HEK293 (cell line): ENCODE data around the gene ZC3HAV1L.
"Not testable (repeated sequence)": the region's sequence is repeated elsewhere in the genome, so short reads cannot be mapped to it uniquely, and the experiment has no call there.

Experiments
- CTCF ChIA-PET: fragments of 350-600 bp; formaldehyde crosslinking; extraction: SDS; loops from one replicate; lab custom pipeline; 2021; ENCODE audit warnings: antibody characterized with exemption; lab: Yijun Ruan, JAX
- POLR2A ChIA-PET: fragments of 300-600 bp; formaldehyde crosslinking; extraction: SDS; loops from one replicate; lab custom pipeline; 2020; ENCODE audit warnings: antibody characterized with exemption, inconsistent platforms; lab: Yijun Ruan, JAX
- H3K27ac ChIP-seq: fragments of 200-500 bp; sonication (Bioruptor generic); 2 replicates; pipeline ENCODE4 v1.5.1; 2014; ENCODE audit warnings: low read depth, low read length, control low read depth, inconsistent platforms; ENCODE audit errors: extremely low read depth
- H3K36me3 ChIP-seq, 2 experiments: fragments of 200-500 bp in 1 of 2; sonication (Bioruptor generic) in 1 of 2; 1 replicate in 1 of 2; 2 replicates in 1 of 2; pipeline ENCODE4 v1.5.1; 2014 to 2017; ENCODE audit warnings: inconsistent platforms in 2 of 2, low read length in 2 of 2; ENCODE audit not compliant: control insufficient read depth in 2 of 2, insufficient read depth in 1 of 2
- H3K4me1 ChIP-seq: fragments of 200-500 bp; sonication (Bioruptor generic); 2 replicates; pipeline ENCODE4 v1.5.1; 2014; ENCODE audit warnings: mild to moderate bottlenecking, low read length, inconsistent platforms; ENCODE audit not compliant: control insufficient read depth, insufficient read depth
- H3K4me3 ChIP-seq: 2 replicates; pipeline ENCODE4 v1.5.1; 2011; ENCODE audit warnings: low read depth, mild to moderate bottlenecking, control low read depth, low read length, moderate library complexity
- H3K9me3 ChIP-seq: fragments of 200-500 bp; sonication (Bioruptor generic); 2 replicates; pipeline ENCODE4 v1.5.1; 2014; ENCODE audit warnings: low read depth, low read length, inconsistent platforms; ENCODE audit not compliant: control insufficient read depth, insufficient read depth
- SP7 ChIP-seq: fragments of 450-650 bp; formaldehyde crosslinking; IDR thresholded peaks from 2 replicates; pipeline ENCODE4 v1.5.1; 2016; ENCODE audit warnings: missing biosample characterization, missing genetic modification characterization
- ZFP37 ChIP-seq: fragments of 450-650 bp; formaldehyde crosslinking; IDR thresholded peaks from 2 replicates; pipeline ENCODE4 v1.5.1; 2016; ENCODE audit warnings: missing biosample characterization, missing genetic modification characterization
- ZNF10 ChIP-seq: fragments of 450-650 bp; formaldehyde crosslinking; IDR thresholded peaks from 2 replicates; pipeline ENCODE4 v1.5.1; 2017; ENCODE audit warnings: missing biosample characterization, missing genetic modification characterization
- ZNF530 ChIP-seq: fragments of 450-650 bp; formaldehyde crosslinking; IDR thresholded peaks from 2 replicates; pipeline ENCODE4 v1.5.1; 2016; ENCODE audit warnings: low read depth, missing biosample characterization, missing genetic modification characterization
- ZNF654 ChIP-seq: fragments of 450-650 bp; formaldehyde crosslinking; IDR thresholded peaks from 2 replicates; pipeline ENCODE4 v1.5.1; 2016; ENCODE audit warnings: low read depth, missing biosample characterization, missing genetic modification characterization
- ZNF660 ChIP-seq: fragments of 450-650 bp; IDR thresholded peaks from 2 replicates; pipeline ENCODE4 v1.5.1; 2018; ENCODE audit warnings: missing biosample characterization, mild to moderate bottlenecking, missing genetic modification characterization
- TF ChIP-seq, protein P1 (sequence below): fragments of 450-650 bp; formaldehyde crosslinking; IDR thresholded peaks from 2 replicates; pipeline ENCODE4 v1.5.1; 2016; ENCODE audit warnings: missing biosample characterization, missing genetic modification characterization, borderline replicate concordance
- TF ChIP-seq, protein P2 (sequence below): fragments of 450-650 bp; formaldehyde crosslinking; IDR thresholded peaks from 2 replicates; pipeline ENCODE4 v1.5.1; 2016; ENCODE audit warnings: missing biosample characterization, missing genetic modification characterization
- TF ChIP-seq, protein P3 (sequence below): fragments of 450-650 bp; formaldehyde crosslinking; conservative IDR thresholded peaks from 2 replicates; pipeline ENCODE4 v1.5.1; 2016; ENCODE audit warnings: low read depth, missing biosample characterization, missing genetic modification characterization

Gene ZC3HAV1L

DNA sequence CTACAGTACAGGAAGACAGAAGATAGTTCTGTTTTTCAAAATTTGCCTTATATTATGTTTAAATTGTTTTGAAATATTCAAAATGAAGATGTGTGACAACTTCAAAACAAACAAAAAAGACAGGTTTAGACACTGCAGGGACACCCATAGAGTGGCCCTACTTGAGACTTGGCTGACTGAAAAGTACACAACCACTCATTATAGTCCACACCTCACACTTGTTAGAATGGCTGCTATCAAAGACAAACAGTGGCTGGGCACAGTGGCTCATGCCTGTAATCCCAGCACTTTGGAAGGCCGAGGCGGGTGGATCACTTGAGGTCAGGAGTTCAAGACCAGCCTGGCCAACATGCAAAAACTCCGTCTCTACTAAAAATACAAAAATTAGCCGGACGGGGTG, 41.9 kb upstream of the ZC3HAV1L start:
- H3K4me3 ChIP-seq, H3K4me1 ChIP-seq, H3K9me3 ChIP-seq, POLR2A ChIA-PET, H3K27ac ChIP-seq: not testable (repeated sequence)
- H3K36me3 ChIP-seq: peaks cover 0 to 87% of the 10 kb centered on the region in 2 experiments
- CTCF ChIA-PET: interaction anchor here (0.6 kb wide), 1 partner anchor 183 kb away, joined by 4 read pairs; no protein-coding TSS in a partner anchor

DNA sequence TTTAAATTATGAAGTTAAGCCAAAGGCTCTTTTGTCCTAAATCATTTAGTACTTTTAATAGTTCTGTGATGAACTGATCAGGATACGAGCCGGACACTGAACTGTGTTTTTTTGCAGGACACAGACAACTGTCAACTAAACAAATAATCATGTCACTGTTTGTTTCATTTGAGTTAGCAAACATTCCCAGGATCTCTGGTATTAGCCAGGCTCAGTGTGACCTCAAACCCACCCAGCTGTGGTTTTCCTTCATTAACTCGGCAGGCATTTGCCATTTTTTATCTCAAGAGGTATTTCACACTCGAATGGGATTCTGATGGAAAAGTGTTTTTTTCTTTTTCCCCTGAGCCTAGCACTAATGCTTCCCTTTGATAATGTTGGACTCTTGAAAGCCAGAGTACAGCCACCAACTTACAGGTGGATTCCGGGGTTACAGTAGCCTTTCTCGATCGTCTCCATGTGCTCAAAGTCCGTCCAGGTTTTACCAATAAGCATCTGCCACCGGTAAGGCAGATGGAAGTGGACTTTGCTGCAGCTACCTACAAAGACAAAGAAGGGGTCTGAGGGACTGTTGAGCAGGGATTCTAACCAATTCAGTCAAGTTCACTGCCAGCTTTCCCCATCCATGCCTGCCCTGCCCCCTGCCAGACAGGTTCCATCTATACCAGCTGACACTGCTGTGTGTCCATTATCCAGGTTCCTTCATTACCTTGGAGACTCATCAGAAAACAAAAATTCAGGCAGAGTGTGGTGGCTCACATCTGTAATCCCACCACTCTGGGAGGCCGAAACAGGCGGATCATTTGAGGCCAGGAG, 40.2 kb upstream of the ZC3HAV1L start:
- ChIA-PET POLR2A (interaction anchor here (0.7 kb wide), 1 partner anchor 36 kb away, joined by 4 read pairs; no protein-coding TSS in a partner anchor), CTCF (interaction anchor here (0.5 to 3.8 kb wide), 18 partner anchors 8 to 851 kb away, joined by 3 to 30 read pairs (median 4); a partner anchor contains a TSS)
- no peak overlapping the region for H3K4me3 ChIP-seq
- H3K36me3 ChIP-seq: peaks cover 0 to 87% of the 10 kb centered on the region in 2 experiments
- TF ChIP-seq ZNF530 (tag by site-specific recombination): no peak
- TF ChIP-seq, protein P1, sequence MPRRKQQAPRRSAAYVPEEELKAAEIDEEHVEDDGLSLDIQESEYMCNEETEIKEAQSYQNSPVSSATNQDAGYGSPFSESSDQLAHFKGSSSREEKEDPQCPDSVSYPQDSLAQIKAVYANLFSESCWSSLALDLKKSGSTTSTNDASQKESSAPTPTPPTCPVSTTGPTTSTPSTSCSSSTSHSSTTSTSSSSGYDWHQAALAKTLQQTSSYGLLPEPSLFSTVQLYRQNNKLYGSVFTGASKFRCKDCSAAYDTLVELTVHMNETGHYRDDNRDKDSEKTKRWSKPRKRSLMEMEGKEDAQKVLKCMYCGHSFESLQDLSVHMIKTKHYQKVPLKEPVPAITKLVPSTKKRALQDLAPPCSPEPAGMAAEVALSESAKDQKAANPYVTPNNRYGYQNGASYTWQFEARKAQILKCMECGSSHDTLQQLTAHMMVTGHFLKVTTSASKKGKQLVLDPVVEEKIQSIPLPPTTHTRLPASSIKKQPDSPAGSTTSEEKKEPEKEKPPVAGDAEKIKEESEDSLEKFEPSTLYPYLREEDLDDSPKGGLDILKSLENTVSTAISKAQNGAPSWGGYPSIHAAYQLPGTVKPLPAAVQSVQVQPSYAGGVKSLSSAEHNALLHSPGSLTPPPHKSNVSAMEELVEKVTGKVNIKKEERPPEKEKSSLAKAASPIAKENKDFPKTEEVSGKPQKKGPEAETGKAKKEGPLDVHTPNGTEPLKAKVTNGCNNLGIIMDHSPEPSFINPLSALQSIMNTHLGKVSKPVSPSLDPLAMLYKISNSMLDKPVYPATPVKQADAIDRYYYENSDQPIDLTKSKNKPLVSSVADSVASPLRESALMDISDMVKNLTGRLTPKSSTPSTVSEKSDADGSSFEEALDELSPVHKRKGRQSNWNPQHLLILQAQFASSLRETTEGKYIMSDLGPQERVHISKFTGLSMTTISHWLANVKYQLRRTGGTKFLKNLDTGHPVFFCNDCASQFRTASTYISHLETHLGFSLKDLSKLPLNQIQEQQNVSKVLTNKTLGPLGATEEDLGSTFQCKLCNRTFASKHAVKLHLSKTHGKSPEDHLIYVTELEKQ (tag by site-specific recombination): no peak
- no peak overlapping the region for H3K27ac ChIP-seq
- H3K9me3 ChIP-seq: no peaks in the 10 kb centered on the region
- H3K4me1 ChIP-seq: no peaks in the 10 kb centered on the region

DNA sequence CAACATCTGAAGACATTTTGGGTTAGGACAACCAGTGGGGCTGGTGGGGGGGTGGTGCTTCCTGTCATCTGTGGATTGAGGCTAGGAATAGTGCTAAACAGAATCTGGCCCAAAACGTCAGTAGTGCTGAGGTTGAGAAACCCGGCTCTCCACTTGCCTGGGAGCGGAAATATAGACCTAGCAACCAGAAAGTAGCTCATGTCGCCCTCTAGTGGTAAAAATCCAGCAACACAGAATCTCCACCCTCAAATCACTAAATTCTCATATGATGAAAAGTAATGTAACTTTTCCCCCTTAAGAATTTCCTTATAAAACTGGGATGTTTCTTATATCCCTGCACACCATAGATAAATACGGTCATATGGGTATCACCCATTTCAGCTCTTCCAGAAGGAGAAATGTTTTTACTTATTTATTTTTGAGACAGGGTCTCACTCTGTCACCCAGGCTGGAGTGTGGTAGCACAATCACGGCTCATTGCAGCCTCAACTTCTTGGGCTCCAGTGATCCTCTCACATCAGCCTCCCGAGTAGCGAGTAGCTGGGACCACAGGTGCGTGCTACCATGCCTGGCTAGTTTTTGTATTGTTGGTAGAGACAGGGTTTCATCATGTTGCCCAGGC, 39.3 kb upstream of the ZC3HAV1L start:
- CTCF ChIA-PET: interaction anchor here (0.6 to 3.8 kb wide), 38 partner anchors 9 to 1175 kb away, joined by 3 to 30 read pairs (median 4); a partner anchor contains a TSS
- TF ChIP-seq ZNF10 (tag by site-specific recombination) (no peak), ZNF660 (tag by site-specific recombination) (peak; percentile 55; the same call in 1 of the 2 replicates), SP7 (tag by site-specific recombination) (no peak), ZNF654 (tag by site-specific recombination) (peak; percentile 80)
- TF ChIP-seq, protein P2, sequence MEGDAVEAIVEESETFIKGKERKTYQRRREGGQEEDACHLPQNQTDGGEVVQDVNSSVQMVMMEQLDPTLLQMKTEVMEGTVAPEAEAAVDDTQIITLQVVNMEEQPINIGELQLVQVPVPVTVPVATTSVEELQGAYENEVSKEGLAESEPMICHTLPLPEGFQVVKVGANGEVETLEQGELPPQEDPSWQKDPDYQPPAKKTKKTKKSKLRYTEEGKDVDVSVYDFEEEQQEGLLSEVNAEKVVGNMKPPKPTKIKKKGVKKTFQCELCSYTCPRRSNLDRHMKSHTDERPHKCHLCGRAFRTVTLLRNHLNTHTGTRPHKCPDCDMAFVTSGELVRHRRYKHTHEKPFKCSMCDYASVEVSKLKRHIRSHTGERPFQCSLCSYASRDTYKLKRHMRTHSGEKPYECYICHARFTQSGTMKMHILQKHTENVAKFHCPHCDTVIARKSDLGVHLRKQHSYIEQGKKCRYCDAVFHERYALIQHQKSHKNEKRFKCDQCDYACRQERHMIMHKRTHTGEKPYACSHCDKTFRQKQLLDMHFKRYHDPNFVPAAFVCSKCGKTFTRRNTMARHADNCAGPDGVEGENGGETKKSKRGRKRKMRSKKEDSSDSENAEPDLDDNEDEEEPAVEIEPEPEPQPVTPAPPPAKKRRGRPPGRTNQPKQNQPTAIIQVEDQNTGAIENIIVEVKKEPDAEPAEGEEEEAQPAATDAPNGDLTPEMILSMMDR (tag by site-specific recombination): 0 out of 2 replicates have a peak, but pooled peaks have one; percentile 32
- POLR2A ChIA-PET: no interaction called here
- H3K36me3 ChIP-seq: peaks cover 0 to 80% of the 10 kb centered on the region in 2 experiments
- no peak overlapping the region for H3K27ac ChIP-seq
- H3K4me1 ChIP-seq: no peaks in the 10 kb centered on the region
- no peak overlapping the region for H3K4me3 ChIP-seq
- no peaks in the 10 kb centered on the region for H3K9me3 ChIP-seq

DNA sequence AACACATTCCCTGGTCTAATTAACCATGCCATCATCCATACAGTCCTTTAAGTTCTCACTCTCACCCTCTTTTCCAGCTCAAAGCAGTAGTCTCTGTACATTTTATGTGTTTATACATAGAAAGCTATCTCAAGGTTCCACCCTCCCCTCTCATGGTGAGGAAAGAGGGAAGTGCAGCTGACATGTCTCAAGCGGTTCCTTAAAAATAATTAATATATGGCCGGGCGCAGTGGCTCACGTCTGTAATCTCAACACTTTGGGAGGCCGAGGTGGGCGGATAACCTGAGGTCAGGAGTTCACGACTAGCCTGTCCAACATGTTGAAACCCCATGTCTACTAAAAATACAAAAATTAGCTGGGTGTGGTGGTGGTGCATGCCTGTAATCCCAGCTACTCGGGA, 37.0 kb upstream of the ZC3HAV1L start:
- no peak overlapping the region for H3K4me3 ChIP-seq
- H3K36me3 ChIP-seq: peaks cover 0 to 75% of the 10 kb centered on the region in 2 experiments; a peak in 2 of 3 replicates
- no peaks in the 10 kb centered on the region for H3K4me1 ChIP-seq
- POLR2A ChIA-PET: no interaction called here
- CTCF ChIA-PET: interaction anchor here (3.8 kb wide), 1 partner anchor 55 kb away, joined by 30 read pairs; no protein-coding TSS in a partner anchor
- no peaks in the 10 kb centered on the region for H3K9me3 ChIP-seq
- no peak overlapping the region for H3K27ac ChIP-seq
- no peak for TF ChIP-seq ZFP37 (tag by site-specific recombination)
- TF ChIP-seq, protein P3, sequence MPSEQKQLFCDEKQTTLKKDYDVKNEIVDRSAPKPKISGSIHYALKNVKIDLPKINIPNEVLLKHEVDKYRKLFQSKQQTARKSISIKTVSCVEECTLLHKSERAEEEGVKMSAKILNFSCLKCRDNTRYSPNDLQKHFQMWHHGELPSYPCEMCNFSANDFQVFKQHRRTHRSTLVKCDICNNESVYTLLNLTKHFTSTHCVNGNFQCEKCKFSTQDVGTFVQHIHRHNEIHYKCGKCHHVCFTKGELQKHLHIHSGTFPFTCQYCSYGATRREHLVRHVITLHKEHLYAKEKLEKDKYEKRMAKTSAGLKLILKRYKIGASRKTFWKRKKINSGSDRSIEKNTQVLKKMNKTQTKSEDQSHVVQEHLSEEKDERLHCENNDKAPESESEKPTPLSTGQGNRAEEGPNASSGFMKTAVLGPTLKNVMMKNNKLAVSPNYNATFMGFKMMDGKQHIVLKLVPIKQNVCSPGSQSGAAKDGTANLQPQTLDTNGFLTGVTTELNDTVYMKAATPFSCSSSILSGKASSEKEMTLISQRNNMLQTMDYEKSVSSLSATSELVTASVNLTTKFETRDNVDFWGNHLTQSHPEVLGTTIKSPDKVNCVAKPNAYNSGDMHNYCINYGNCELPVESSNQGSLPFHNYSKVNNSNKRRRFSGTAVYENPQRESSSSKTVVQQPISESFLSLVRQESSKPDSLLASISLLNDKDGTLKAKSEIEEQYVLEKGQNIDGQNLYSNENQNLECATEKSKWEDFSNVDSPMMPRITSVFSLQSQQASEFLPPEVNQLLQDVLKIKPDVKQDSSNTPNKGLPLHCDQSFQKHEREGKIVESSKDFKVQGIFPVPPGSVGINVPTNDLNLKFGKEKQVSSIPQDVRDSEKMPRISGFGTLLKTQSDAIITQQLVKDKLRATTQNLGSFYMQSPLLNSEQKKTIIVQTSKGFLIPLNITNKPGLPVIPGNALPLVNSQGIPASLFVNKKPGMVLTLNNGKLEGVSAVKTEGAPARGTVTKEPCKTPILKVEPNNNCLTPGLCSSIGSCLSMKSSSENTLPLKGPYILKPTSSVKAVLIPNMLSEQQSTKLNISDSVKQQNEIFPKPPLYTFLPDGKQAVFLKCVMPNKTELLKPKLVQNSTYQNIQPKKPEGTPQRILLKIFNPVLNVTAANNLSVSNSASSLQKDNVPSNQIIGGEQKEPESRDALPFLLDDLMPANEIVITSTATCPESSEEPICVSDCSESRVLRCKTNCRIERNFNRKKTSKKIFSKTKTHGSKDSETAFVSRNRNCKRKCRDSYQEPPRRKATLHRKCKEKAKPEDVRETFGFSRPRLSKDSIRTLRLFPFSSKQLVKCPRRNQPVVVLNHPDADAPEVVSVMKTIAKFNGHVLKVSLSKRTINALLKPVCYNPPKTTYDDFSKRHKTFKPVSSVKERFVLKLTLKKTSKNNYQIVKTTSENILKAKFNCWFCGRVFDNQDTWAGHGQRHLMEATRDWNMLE (tag by site-specific recombination): no peak
